ENCODE results near the gene TRAPPC1.
"Not testable (repeated sequence)": the region's sequence is repeated elsewhere in the genome, so short reads cannot be mapped to it uniquely, and the experiment has no call there.

Gene TRAPPC1, protein sequence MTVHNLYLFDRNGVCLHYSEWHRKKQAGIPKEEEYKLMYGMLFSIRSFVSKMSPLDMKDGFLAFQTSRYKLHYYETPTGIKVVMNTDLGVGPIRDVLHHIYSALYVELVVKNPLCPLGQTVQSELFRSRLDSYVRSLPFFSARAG

DNA sequence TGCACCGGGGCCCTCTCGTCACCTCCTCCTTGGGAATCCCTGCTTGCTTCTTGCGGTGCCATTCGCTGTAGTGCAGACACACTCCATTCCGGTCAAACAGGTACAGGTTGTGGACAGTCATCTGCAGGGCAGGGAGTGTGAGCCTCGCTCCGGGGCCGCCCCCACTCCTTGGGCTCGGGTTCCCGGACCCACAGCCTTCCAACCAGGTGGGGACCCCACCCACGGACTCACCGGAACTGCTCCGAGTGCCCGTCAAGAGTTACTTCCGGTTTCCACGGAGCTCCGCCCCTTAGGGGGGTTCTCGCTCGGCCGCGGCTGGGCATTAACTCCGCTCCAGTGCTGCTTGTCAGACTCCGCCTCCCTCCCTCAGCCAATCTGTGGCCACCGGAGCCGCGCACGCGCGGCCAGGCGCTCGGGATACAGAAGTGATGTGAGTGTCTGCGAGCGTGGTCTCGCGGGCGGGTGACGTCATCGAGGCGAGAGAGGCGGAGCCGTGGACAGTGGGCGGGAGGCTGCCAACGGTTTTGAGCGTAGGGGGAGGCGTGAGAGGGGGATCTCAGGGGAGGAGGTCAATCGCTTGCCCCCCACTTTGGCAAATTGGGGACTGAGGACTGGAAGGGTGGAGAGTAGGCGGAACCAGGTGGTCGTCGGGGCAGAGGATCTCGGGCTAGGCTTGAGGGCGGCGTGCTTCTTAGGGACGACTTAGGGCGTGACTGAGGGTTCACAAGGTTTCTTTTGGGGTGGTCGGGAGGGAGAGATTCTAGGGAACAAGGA lies at the start of gene TRAPPC1, which contains the start of gene CNTROB:
Gene TRAPPC1, minus strand, starts transcription at position 238 of the 774 bp plus-strand sequence. Its CDS starts 117 bp downstream, at position 121.
Gene CNTROB, plus strand, starts transcription at position 498 of the 774 bp plus-strand sequence. CDS start 874 bp downstream, outside the sequence.
- Mint-ChIP-seq H3K36me3 (peaks cover 28% of the 10 kb centered on the region), H3K4me1 (peaks cover 40% of the 10 kb centered on the region), H3K27me3 (no peaks in the 10 kb centered on the region), H3K9me3 (no peaks in the 10 kb centered on the region), H3K4me3 (peak within 1 kb of the TSS; percentile 88), H3K27ac (peak within 1 kb of the TSS; percentile 83)
- peak; percentile 99 for ATAC-seq

DNA sequence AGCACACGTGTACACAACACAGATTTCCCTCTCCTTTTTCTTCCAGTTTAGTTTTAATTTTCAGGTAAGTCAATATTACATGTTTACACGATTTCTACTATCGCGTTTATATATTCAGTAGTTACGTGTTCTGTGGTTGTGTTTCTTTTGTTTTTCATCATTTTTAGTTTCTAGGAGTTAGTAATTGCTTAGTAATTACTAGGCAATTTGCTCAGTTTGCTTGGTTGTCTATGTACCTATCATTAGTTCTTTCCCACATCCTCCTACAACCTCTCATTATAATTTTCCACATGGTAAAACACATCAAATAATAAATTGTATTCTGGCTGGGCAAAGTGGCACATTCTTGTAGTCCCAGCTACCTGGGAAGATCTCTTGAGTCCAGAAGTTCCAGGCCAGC lies 46.1 kb upstream of the TRAPPC1 start:
- Mint-ChIP-seq H3K27me3 (peaks cover 48% of the 10 kb centered on the region), H3K36me3 (peaks cover 16% of the 10 kb centered on the region), H3K4me1 (no peaks in the 10 kb centered on the region), H3K4me3 (no peak overlapping the region), H3K27ac (no peak overlapping the region), H3K9me3 (peaks cover 14% of the 10 kb centered on the region)
- no peak for ATAC-seq

DNA sequence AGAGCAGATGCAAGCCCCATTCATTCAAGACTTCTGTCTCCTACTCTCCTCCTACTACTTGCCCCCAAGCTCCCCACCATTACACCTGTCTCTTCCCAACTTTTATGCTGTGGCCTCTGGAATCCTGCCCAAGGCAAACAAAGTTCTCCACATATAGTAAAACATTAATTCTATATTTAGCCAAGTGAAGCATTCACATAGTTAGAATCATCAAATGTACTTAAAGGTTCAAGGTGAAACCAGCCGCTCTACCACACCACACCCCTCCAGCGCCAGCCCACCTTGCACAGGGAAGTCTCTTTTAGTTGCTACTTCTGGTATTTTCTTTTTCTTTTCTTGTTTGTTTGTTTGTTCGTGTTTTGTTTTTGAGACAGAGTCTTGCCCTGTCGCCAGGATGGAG lies 45.3 kb upstream of the TRAPPC1 start:
- H3K27ac Mint-ChIP-seq = no peak overlapping the region
- H3K4me1 Mint-ChIP-seq = no peaks in the 10 kb centered on the region
- H3K9me3 Mint-ChIP-seq = peaks cover 14% of the 10 kb centered on the region
- H3K4me3 Mint-ChIP-seq = no peak overlapping the region
- peaks cover 16% of the 10 kb centered on the region for H3K36me3 Mint-ChIP-seq
- H3K27me3 Mint-ChIP-seq = peaks cover 46% of the 10 kb centered on the region
- ATAC-seq = no peak

DNA sequence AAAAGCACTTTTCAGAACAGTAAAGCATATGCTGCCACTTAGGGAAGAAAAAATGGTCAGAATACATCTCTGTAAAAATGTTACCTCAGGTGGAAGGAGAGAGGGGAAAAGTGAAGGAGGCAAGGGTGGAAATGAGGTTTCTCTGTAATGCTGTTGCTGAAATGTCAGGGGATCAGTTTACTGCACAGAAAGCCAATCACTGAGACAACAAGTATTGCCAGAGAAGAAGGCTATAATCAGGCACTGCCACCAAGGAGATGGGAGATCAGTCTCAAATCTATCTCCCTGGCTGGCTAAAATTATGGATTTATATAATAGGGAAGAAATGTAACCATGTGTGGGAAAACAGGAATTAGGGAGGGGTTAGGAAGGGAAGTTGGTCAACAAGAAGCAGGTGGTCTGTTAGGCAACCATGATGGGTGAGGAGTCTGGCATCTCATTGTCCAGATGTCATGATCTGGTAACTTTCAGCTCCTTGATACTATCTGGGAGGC lies 42.9 kb upstream of the TRAPPC1 start:
- H3K4me1 Mint-ChIP-seq = no peaks in the 10 kb centered on the region
- peaks cover 16% of the 10 kb centered on the region for H3K36me3 Mint-ChIP-seq
- H3K4me3 Mint-ChIP-seq = no peak overlapping the region
- no peak for ATAC-seq
- peaks cover 14% of the 10 kb centered on the region for H3K9me3 Mint-ChIP-seq
- H3K27me3 Mint-ChIP-seq = peaks cover 51% of the 10 kb centered on the region
- no peak overlapping the region for H3K27ac Mint-ChIP-seq

- no peaks in the 10 kb centered on the region for H3K4me1 Mint-ChIP-seq
- H3K36me3 Mint-ChIP-seq = peaks cover 16% of the 10 kb centered on the region
- H3K4me3 Mint-ChIP-seq = no peak overlapping the region
- no peak for ATAC-seq
- peaks cover 47% of the 10 kb centered on the region for H3K27me3 Mint-ChIP-seq
- peaks cover 14% of the 10 kb centered on the region for H3K9me3 Mint-ChIP-seq
- H3K27ac Mint-ChIP-seq = no peak overlapping the region
Observed at GRCh38 chr17:7972131-7972785, 40.5 kb upstream of the TRAPPC1 start.

GRCh38 chr17:7971651-7972050 lies 39.9 kb upstream of the TRAPPC1 start:
- H3K4me3 Mint-ChIP-seq = no peak overlapping the region
- no peaks in the 10 kb centered on the region for H3K4me1 Mint-ChIP-seq
- H3K27ac Mint-ChIP-seq = no peak overlapping the region
- no peak for ATAC-seq
- peaks cover 41% of the 10 kb centered on the region for H3K27me3 Mint-ChIP-seq
- H3K9me3 Mint-ChIP-seq = peaks cover 14% of the 10 kb centered on the region
- H3K36me3 Mint-ChIP-seq = peaks cover 16% of the 10 kb centered on the region

DNA sequence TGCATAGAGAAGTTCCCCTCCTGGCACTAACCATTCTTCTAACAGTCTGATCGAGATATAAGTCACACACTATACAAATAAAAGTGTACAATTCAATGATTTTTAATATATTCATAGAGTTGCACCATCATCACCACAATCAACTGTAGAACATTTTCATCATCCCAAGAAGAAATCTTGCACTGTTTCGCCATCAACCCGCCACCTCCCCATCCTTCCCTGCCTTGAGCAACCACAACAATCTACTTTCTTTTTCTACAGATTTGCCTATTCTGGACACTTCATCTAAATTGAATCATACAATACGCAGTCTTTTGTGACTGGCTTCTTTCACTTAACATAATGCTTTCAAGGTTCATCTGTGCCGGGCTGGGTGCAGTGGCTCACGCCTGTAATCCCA lies 37.7 kb upstream of the TRAPPC1 start:
- peaks cover 3% of the 10 kb centered on the region for H3K9me3 Mint-ChIP-seq
- no peaks in the 10 kb centered on the region for H3K4me1 Mint-ChIP-seq
- H3K27ac Mint-ChIP-seq = no peak overlapping the region
- H3K27me3 Mint-ChIP-seq = peaks cover 25% of the 10 kb centered on the region
- peaks cover 2% of the 10 kb centered on the region for H3K36me3 Mint-ChIP-seq
- ATAC-seq = no peak
- no peak overlapping the region for H3K4me3 Mint-ChIP-seq

GRCh38 chr17:7967751-7968150 lies 36.0 kb upstream of the TRAPPC1 start:
- Mint-ChIP-seq H3K27me3 (peaks cover 22% of the 10 kb centered on the region), H3K4me3 (no peak overlapping the region)

DNA sequence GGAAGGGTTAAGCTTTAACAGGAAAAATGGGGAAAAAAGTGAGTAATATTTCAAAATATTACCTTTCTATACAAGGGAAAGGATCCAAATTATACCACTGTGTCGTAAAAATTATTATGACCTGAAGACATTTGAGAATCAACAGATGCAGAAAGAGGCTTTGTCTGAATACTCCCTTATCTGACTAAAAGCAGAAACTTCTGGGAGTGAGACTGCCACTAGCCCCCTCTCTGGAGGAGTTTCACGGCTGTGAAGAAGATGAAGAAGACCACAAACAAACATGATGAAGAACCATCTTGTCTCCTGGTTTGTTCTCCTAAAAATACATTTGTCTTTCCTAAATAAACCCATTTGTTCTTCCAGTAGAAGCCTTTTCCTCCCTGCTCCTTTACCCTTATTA lies 29.7 kb upstream of the TRAPPC1 start:
- no peak for ATAC-seq
- H3K4me1 Mint-ChIP-seq = no peaks in the 10 kb centered on the region
- H3K27ac Mint-ChIP-seq = no peak overlapping the region

More at GRCh38 chr17:7967751-7968150, 36.0 kb upstream of the TRAPPC1 start:
- Mint-ChIP-seq H3K4me1 (no peaks in the 10 kb centered on the region), H3K36me3 (no peaks in the 10 kb centered on the region), H3K27ac (no peak overlapping the region), H3K9me3 (no peaks in the 10 kb centered on the region)
- ATAC-seq = no peak

GRCh38 chr17:7959503-7960253 lies 27.9 kb upstream of the TRAPPC1 start:
- no peak for ATAC-seq
- Mint-ChIP-seq H3K27me3 (peaks cover 22% of the 10 kb centered on the region), H3K9me3 (no peaks in the 10 kb centered on the region), H3K4me1 (no peaks in the 10 kb centered on the region), H3K27ac (no peak overlapping the region), H3K4me3 (no peak overlapping the region), H3K36me3 (no peaks in the 10 kb centered on the region)

More for the DNA sequence above, 29.7 kb upstream of the TRAPPC1 start:
- Mint-ChIP-seq H3K4me3 (no peak overlapping the region), H3K27me3 (peaks cover 22% of the 10 kb centered on the region), H3K9me3 (no peaks in the 10 kb centered on the region), H3K36me3 (no peaks in the 10 kb centered on the region)

GRCh38 chr17:7956228-7956965 lies 24.7 kb upstream of the TRAPPC1 start:
- Mint-ChIP-seq H3K4me3 (no peak overlapping the region), H3K27ac (no peak overlapping the region)
- ATAC-seq = no peak

GRCh38 chr17:7955414-7956227 lies 23.9 kb upstream of the TRAPPC1 start:
- no peak overlapping the region for H3K27ac Mint-ChIP-seq
- peaks cover 8% of the 10 kb centered on the region for H3K27me3 Mint-ChIP-seq
- H3K9me3 Mint-ChIP-seq = no peaks in the 10 kb centered on the region
- peaks cover 15% of the 10 kb centered on the region for H3K4me1 Mint-ChIP-seq
- H3K4me3 Mint-ChIP-seq = no peak overlapping the region
- ATAC-seq = no peak
- no peaks in the 10 kb centered on the region for H3K36me3 Mint-ChIP-seq

More at GRCh38 chr17:7956228-7956965, 24.7 kb upstream of the TRAPPC1 start:
- H3K27me3 Mint-ChIP-seq = peaks cover 16% of the 10 kb centered on the region
- peaks cover 9% of the 10 kb centered on the region for H3K4me1 Mint-ChIP-seq
- no peaks in the 10 kb centered on the region for H3K36me3 Mint-ChIP-seq
- H3K9me3 Mint-ChIP-seq = no peaks in the 10 kb centered on the region

DNA sequence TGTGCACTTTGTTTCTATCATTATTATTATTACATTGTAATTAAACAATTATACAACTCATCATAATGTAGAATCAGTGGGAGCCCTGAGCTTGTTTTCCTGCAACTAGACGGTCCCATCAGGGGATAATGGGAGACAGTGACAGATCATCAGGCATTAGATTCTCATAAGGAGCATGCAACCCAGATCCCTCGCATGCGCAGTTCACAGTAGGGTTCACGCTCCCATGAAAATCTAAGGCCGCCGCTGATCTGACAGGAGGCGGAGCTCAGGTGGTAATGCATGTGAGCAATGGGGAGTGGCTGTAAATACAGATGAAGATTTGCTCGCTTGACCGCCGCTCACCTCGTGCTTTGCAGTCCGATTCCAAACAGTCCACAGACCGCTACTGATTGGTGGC lies 21.5 kb upstream of the TRAPPC1 start:
- peaks cover 21% of the 10 kb centered on the region for H3K36me3 Mint-ChIP-seq
- H3K4me1 Mint-ChIP-seq = peaks cover 15% of the 10 kb centered on the region
- H3K27ac Mint-ChIP-seq, H3K27me3 Mint-ChIP-seq, ATAC-seq, H3K9me3 Mint-ChIP-seq, H3K4me3 Mint-ChIP-seq: not testable (repeated sequence)

Measured in stimulated activated memory B cell treated with anti-CD40 and anti-IgM and Interleukin-4, amounts not matched to agents 10 μg/mL and 1 μg/mL and 100 μg/mL, for 72 hours (primary cell).